ENCODE measurements around the gene SMURF2. TPM values are rescaled to one million over a fixed set of nuclear protein-coding genes. Genes with fewer than 3 reads are reported as not detected.

Gene SMURF2
- total RNA-seq, 1 donor from 2014 or later = 126 TPM

DNA sequence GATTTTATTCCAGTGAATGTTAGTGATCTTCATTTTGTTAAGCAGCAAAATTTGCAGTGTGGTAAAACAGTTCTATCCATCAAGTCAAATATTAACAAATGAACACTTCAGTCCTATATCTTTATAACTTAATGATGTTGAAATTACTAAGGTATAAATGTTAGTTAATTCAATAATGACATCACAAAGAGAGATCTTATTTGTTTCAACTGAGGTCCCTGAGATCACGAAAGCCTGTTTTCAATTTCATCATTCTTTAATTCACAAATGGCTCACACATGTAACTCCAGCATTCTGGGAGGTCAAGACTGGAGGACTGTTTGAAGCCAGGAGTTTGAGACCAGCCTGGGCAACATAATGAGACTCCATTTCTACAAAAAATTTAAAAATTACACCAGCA lies 13.9 kb downstream of the SMURF2 start:
- peak overlapping the region; percentile 83 for H3K27ac Mint-ChIP-seq (ENCODE audit: unreplicated experiment)
- Histone ChIP-seq H3K9ac (ENCODE audit: low read length) (no peak overlapping the region), H3K4me3 (ENCODE audit: insufficient read depth, low read depth, low read length) (no peak overlapping the region), H2AFZ (ENCODE audit: low read depth, low read length) (no peak overlapping the region), H3K36me3 (ENCODE audit: insufficient read depth, low read length) (peaks cover 21% of the 10 kb centered on the region), H3K79me2 (ENCODE audit: insufficient read depth, low read length) (peaks cover 100% of the 10 kb centered on the region), H3K27me3 (ENCODE audit: insufficient read depth, low read length) (no peaks in the 10 kb centered on the region), H4K20me1 (ENCODE audit: insufficient read depth, low read length) (peaks cover 92% of the 10 kb centered on the region), H3K27ac (ENCODE audit: low read depth, low read length) (no peak overlapping the region), H3K9me3 (ENCODE audit: insufficient read depth, low read depth, low read length) (no peaks in the 10 kb centered on the region), H3K4me2 (ENCODE audit: low read length) (no peak overlapping the region), H3K4me1 (ENCODE audit: insufficient read depth, low read length) (peaks cover 9% of the 10 kb centered on the region)
- TF ChIP-seq EZH2 (IDR thresholded peaks at IDR 0.05; ENCODE audit: insufficient read depth, low read length) = no peak
- no peaks in the 10 kb centered on the region for H3K9me3 Mint-ChIP-seq (ENCODE audit: unreplicated experiment)
- peaks cover 2% of the 10 kb centered on the region for H3K36me3 Mint-ChIP-seq (ENCODE audit: low read depth, unreplicated experiment)
- H3K4me1 Mint-ChIP-seq (ENCODE audit: low read depth, unreplicated experiment) = peaks cover 35% of the 10 kb centered on the region
- DNase-seq (ENCODE audit: low read depth) (no peak), FAIRE-seq (no peak)
- no peak overlapping the region for H3K4me3 Mint-ChIP-seq (ENCODE audit: unreplicated experiment)
- no peaks in the 10 kb centered on the region for H3K27me3 Mint-ChIP-seq (ENCODE audit: low read depth, unreplicated experiment)

DNA sequence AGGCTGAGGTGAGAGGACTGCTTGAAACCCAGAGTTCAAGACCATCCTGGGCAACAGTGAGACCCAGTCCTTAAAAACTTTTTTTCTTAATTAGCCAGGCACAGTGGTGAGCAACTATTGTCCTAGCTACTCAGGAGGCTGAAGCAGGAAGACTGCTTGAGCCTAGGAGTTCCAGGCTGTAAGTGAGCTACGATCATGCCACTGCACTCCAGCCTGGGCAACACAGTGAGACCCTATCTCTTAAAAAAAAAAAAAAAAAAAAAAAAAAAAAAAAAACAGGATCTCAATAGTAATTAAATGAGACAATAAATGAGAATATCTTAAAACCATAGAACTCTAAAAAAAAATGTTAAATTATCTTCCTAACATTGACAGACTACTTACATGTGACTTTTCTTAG lies 14.3 kb downstream of the SMURF2 start:
- H3K4me1 ChIP-seq (ENCODE audit: insufficient read depth, low read length) = peaks cover 5% of the 10 kb centered on the region
- H3K27ac ChIP-seq (ENCODE audit: low read depth, low read length) = no peak overlapping the region
- no peaks in the 10 kb centered on the region for H3K27me3 ChIP-seq (ENCODE audit: insufficient read depth, low read length)
- peaks cover 21% of the 10 kb centered on the region for H3K36me3 ChIP-seq (ENCODE audit: insufficient read depth, low read length)
- H3K4me2 ChIP-seq (ENCODE audit: low read length) = no peak overlapping the region
- peaks cover 33% of the 10 kb centered on the region for H3K4me1 Mint-ChIP-seq (ENCODE audit: low read depth, unreplicated experiment)
- no peak overlapping the region for H3K9ac ChIP-seq (ENCODE audit: low read length)
- no peaks in the 10 kb centered on the region for H3K9me3 ChIP-seq (ENCODE audit: insufficient read depth, low read depth, low read length)
- peak overlapping the region; percentile 83 for H3K27ac Mint-ChIP-seq (ENCODE audit: unreplicated experiment)
- H3K9me3 Mint-ChIP-seq (ENCODE audit: unreplicated experiment) = no peaks in the 10 kb centered on the region
- DNase-seq (ENCODE audit: low read depth) = no peak
- no peak overlapping the region for H3K4me3 ChIP-seq (ENCODE audit: insufficient read depth, low read depth, low read length)
- no peak for TF ChIP-seq EZH2 (IDR thresholded peaks at IDR 0.05; ENCODE audit: insufficient read depth, low read length)
- TF ChIP-seq, protein P1, sequence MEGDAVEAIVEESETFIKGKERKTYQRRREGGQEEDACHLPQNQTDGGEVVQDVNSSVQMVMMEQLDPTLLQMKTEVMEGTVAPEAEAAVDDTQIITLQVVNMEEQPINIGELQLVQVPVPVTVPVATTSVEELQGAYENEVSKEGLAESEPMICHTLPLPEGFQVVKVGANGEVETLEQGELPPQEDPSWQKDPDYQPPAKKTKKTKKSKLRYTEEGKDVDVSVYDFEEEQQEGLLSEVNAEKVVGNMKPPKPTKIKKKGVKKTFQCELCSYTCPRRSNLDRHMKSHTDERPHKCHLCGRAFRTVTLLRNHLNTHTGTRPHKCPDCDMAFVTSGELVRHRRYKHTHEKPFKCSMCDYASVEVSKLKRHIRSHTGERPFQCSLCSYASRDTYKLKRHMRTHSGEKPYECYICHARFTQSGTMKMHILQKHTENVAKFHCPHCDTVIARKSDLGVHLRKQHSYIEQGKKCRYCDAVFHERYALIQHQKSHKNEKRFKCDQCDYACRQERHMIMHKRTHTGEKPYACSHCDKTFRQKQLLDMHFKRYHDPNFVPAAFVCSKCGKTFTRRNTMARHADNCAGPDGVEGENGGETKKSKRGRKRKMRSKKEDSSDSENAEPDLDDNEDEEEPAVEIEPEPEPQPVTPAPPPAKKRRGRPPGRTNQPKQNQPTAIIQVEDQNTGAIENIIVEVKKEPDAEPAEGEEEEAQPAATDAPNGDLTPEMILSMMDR (IDR thresholded peaks at IDR 0.05; ENCODE audit: insufficient read depth, low read depth, low read length) = no peak
- H3K4me3 Mint-ChIP-seq (ENCODE audit: unreplicated experiment) = peak overlapping the region; percentile 17
- peaks cover 5% of the 10 kb centered on the region for H3K36me3 Mint-ChIP-seq (ENCODE audit: low read depth, unreplicated experiment)
- FAIRE-seq = no peak
- H4K20me1 ChIP-seq (ENCODE audit: insufficient read depth, low read length) = peaks cover 92% of the 10 kb centered on the region
- no peak overlapping the region for H2AFZ ChIP-seq (ENCODE audit: low read depth, low read length)
- peaks cover 100% of the 10 kb centered on the region for H3K79me2 ChIP-seq (ENCODE audit: insufficient read depth, low read length)
- H3K27me3 Mint-ChIP-seq (ENCODE audit: low read depth, unreplicated experiment) = no peaks in the 10 kb centered on the region

DNA sequence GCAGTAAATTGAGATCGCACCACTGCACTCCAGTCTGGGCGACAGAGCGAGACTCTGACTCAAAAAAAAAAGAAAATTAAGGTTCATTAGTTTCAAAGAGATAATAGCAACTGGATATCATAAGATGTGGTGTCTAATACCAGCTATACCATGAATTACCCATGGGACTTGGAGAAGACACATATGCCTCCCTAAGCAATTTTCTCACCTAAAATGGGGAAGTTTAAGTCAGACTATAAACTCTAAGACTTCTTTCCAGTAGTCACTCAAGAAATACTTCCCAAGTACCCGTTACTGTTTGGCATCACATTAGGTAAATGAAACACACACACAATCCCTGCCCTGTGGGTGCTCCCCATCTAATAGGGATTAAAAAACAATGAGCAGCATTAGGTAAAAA lies 22.6 kb downstream of the SMURF2 start:
- Mint-ChIP-seq H3K4me3 (ENCODE audit: unreplicated experiment) (no peak overlapping the region), H3K27me3 (ENCODE audit: low read depth, unreplicated experiment) (no peaks in the 10 kb centered on the region), H3K27ac (ENCODE audit: unreplicated experiment) (no peak overlapping the region), H3K36me3 (ENCODE audit: low read depth, unreplicated experiment) (peaks cover 19% of the 10 kb centered on the region), H3K9me3 (ENCODE audit: unreplicated experiment) (peaks cover 2% of the 10 kb centered on the region), H3K4me1 (ENCODE audit: low read depth, unreplicated experiment) (peaks cover 37% of the 10 kb centered on the region)
- H3K79me2 ChIP-seq (ENCODE audit: insufficient read depth, low read length) = peaks cover 100% of the 10 kb centered on the region
- H3K4me1 ChIP-seq (ENCODE audit: insufficient read depth, low read length) = peaks cover 21% of the 10 kb centered on the region
- H2AFZ ChIP-seq (ENCODE audit: low read depth, low read length) = no peak overlapping the region
- H3K9ac ChIP-seq (ENCODE audit: low read length) = no peak overlapping the region
- H4K20me1 ChIP-seq (ENCODE audit: insufficient read depth, low read length) = peaks cover 81% of the 10 kb centered on the region
- H3K4me2 ChIP-seq (ENCODE audit: low read length) = no peak overlapping the region
- no peak overlapping the region for H3K4me3 ChIP-seq (ENCODE audit: insufficient read depth, low read depth, low read length)
- FAIRE-seq (no peak), DNase-seq (ENCODE audit: low read depth) (no peak)
- no peak for TF ChIP-seq EZH2 (IDR thresholded peaks at IDR 0.05; ENCODE audit: insufficient read depth, low read length)
- TF ChIP-seq, protein P1 (IDR thresholded peaks at IDR 0.05; ENCODE audit: insufficient read depth, low read depth, low read length) = no peak
- peaks cover 12% of the 10 kb centered on the region for H3K36me3 ChIP-seq (ENCODE audit: insufficient read depth, low read length)
- H3K9me3 ChIP-seq (ENCODE audit: insufficient read depth, low read depth, low read length) = no peaks in the 10 kb centered on the region
- H3K27me3 ChIP-seq (ENCODE audit: insufficient read depth, low read length) = no peaks in the 10 kb centered on the region
- H3K27ac ChIP-seq (ENCODE audit: low read depth, low read length) = no peak overlapping the region

Measured in astrocyte (in vitro differentiated cells and primary cell).